IMR-90 (cell line): ENCODE results near the gene C1orf159. TPM values are rescaled to one million over a fixed set of nuclear protein-coding genes. Genes with fewer than 3 reads are reported as not detected.

ENCODE experiments used
- ATAC-seq: fragments of 200-7000 bp; cut with Tn5 transposase; 2 replicates; pipeline ENCODE4 v1.9.1; 2020; ENCODE audit warnings: low read depth, mild to moderate bottlenecking, moderate library complexity
- BruUV-seq: library from RNA; stranded (reverse); fragments of 400-500 nt; replicated peaks from 2 replicates; lab custom pipeline; 2021; lab: Mats Ljungman, UMichigan
- CTCF ChIA-PET: fragments of 300-600 bp; formaldehyde crosslinking; extraction: SDS; loops from one replicate; lab custom pipeline; 2021; ENCODE audit warnings: antibody characterized with exemption; lab: Yijun Ruan, JAX
- POLR2A ChIA-PET: fragments of 300-600 bp; sonication (Branson Sonifier 250); formaldehyde crosslinking; loops from one replicate; lab custom pipeline; 2022; ENCODE audit warnings: antibody characterized with exemption; ENCODE audit not compliant: unreplicated experiment; lab: Charles Lee
- DNase-seq: peaks from one replicate; pipeline ENCODE4 v3.0.0; 2013
- H2AFZ ChIP-seq: replicated peaks from 2 replicates; pipeline ENCODE3; 2013; ENCODE audit warnings: low read length, mild to moderate bottlenecking; ENCODE audit not compliant: poor library complexity
- H2AK5ac ChIP-seq: 2 replicates; pipeline ENCODE4 v1.6.1; 2013; ENCODE audit warnings: low read depth, low read length, inconsistent platforms
- H2AK9ac ChIP-seq: replicated peaks from 2 replicates; pipeline ENCODE3; 2013; ENCODE audit warnings: mild to moderate bottlenecking, low read depth, low read length, moderate library complexity; ENCODE audit not compliant: poor library complexity
- H2BK120ac ChIP-seq: 2 replicates; pipeline ENCODE4 v1.6.1; 2013; ENCODE audit warnings: low read depth, low read length, inconsistent platforms
- H2BK15ac ChIP-seq: 3 replicates; pipeline ENCODE4 v1.6.1; 2013; ENCODE audit warnings: low read depth, low read length, inconsistent platforms
- H2BK20ac ChIP-seq: 2 replicates; pipeline ENCODE4 v1.6.1; 2013; ENCODE audit warnings: low read depth, mild to moderate bottlenecking, inconsistent platforms, low read length, moderate library complexity
- H2BK5ac ChIP-seq: 2 replicates; pipeline ENCODE4 v1.6.1; 2013; ENCODE audit warnings: mild to moderate bottlenecking, low read depth, low read length, inconsistent platforms; ENCODE audit not compliant: poor library complexity, severe bottlenecking
- H3K14ac ChIP-seq: replicated peaks from 2 replicates; pipeline ENCODE4 v1.6.1; 2013; ENCODE audit warnings: low read depth, low read length, inconsistent platforms
- H3K18ac ChIP-seq: 2 replicates; pipeline ENCODE4 v1.6.1; 2013; ENCODE audit warnings: low read depth, low read length, control low read depth
- H3K23ac ChIP-seq: 2 replicates; pipeline ENCODE4 v1.6.1; 2013; ENCODE audit warnings: low read depth, low read length, inconsistent platforms
- H3K27ac ChIP-seq: 2 replicates; pipeline ENCODE4 v1.5.1; 2013; ENCODE audit warnings: mild to moderate bottlenecking, control low read depth, low read length; ENCODE audit not compliant: insufficient read depth
- H3K27me3 ChIP-seq: 2 replicates; pipeline ENCODE4 v1.6.1; 2013; ENCODE audit warnings: low read length; ENCODE audit not compliant: control insufficient read depth, insufficient read depth
- H3K36me3 ChIP-seq: 2 replicates; pipeline ENCODE4 v1.6.1; 2013; ENCODE audit warnings: low read length, mixed read lengths; ENCODE audit not compliant: control insufficient read depth, insufficient read depth
- H3K4ac ChIP-seq: 2 replicates; pipeline ENCODE4 v1.6.1; 2013; ENCODE audit warnings: low read depth, low read length, inconsistent platforms
- H3K4me1 ChIP-seq: 2 replicates; pipeline ENCODE4 v1.6.1; 2013; ENCODE audit warnings: low read length, mixed read lengths; ENCODE audit not compliant: control insufficient read depth, insufficient read depth
- H3K4me2 ChIP-seq: 2 replicates; pipeline ENCODE4 v1.6.1; 2013; ENCODE audit warnings: low read depth, mild to moderate bottlenecking, control low read depth, low read length, moderate library complexity
- H3K4me3 ChIP-seq: 2 replicates; pipeline ENCODE4 v1.5.1; 2013; ENCODE audit warnings: low read depth, mild to moderate bottlenecking, control low read depth, low read length, moderate library complexity; ENCODE audit not compliant: insufficient read depth
- H3K56ac ChIP-seq: 2 replicates; pipeline ENCODE4 v1.6.1; 2013; ENCODE audit warnings: low read length, inconsistent platforms; ENCODE audit not compliant: insufficient read depth; ENCODE audit errors: extremely low read depth
- H3K79me1 ChIP-seq, 2 experiments: 2 replicates each; pipeline ENCODE4 v1.6.1; 2013; ENCODE audit warnings: low read length in 2 of 2, inconsistent platforms in 1 of 2, low read depth in 1 of 2
- H3K9ac ChIP-seq: 2 replicates; pipeline ENCODE4 v1.6.1; 2013; ENCODE audit warnings: low read depth, low read length, control low read depth
- H3K9me1 ChIP-seq: 2 replicates; pipeline ENCODE4 v1.6.1; 2013; ENCODE audit warnings: low read length, inconsistent platforms; ENCODE audit not compliant: insufficient read depth
- H3K9me3 ChIP-seq: 2 replicates; pipeline ENCODE4 v1.6.1; 2013; ENCODE audit warnings: low read length; ENCODE audit not compliant: control insufficient read depth, insufficient read depth
- H4K20me1 ChIP-seq: 2 replicates; pipeline ENCODE4 v1.6.1; 2013; ENCODE audit warnings: low read length, inconsistent platforms; ENCODE audit not compliant: insufficient read depth
- H4K5ac ChIP-seq: 2 replicates; pipeline ENCODE4 v1.6.1; 2013; ENCODE audit warnings: mild to moderate bottlenecking, low read depth, low read length, control low read depth
- H4K8ac ChIP-seq, 2 experiments: 2 replicates each; pipeline ENCODE4 v1.6.1; 2013; ENCODE audit warnings: low read depth in 2 of 2, low read length in 2 of 2, control low read depth in 1 of 2, inconsistent platforms in 1 of 2
- H4K91ac ChIP-seq: 2 replicates; pipeline ENCODE4 v1.6.1; 2013; ENCODE audit warnings: low read depth, low read length, inconsistent platforms; ENCODE audit not compliant: insufficient read depth
- CEBPB ChIP-seq: IDR thresholded peaks from 2 replicates; pipeline ENCODE4 v1.6.1; 2012; ENCODE audit warnings: low read depth, low read length, improper control_type of control experiment
- CHD1 ChIP-seq: IDR thresholded peaks from 2 replicates; pipeline ENCODE4 v1.6.1; 2012; ENCODE audit warnings: low read depth, low read length, improper control_type of control experiment
- FOS ChIP-seq: fragments of 150-350 bp; IDR thresholded peaks from 2 replicates; pipeline ENCODE4 v1.6.1; 2016; ENCODE audit warnings: low read depth, low read length
- MAFK ChIP-seq: IDR thresholded peaks from 2 replicates; pipeline ENCODE4 v1.6.1; 2012; ENCODE audit warnings: low read depth, low read length, improper control_type of control experiment
- MAZ ChIP-seq: IDR thresholded peaks from 2 replicates; pipeline ENCODE4 v1.6.1; 2012; ENCODE audit warnings: low read depth, mild to moderate bottlenecking, low read length, improper control_type of control experiment, moderate library complexity, borderline replicate concordance
- NFE2L2 ChIP-seq: fragments of 150-350 bp; IDR thresholded peaks from 2 replicates; pipeline ENCODE4 v1.6.1; 2016; ENCODE audit warnings: low read depth, mild to moderate bottlenecking, low read length
- POLR2A ChIP-seq: IDR thresholded peaks from 2 replicates; pipeline ENCODE4 v1.6.1; 2012; ENCODE audit warnings: mild to moderate bottlenecking, low read depth, low read length
- RAD21 ChIP-seq: IDR thresholded peaks from 2 replicates; pipeline ENCODE4 v1.6.1; 2012; ENCODE audit warnings: low read length, improper control_type of control experiment
- RCOR1 ChIP-seq: IDR thresholded peaks from 2 replicates; pipeline ENCODE4 v1.6.1; 2012; ENCODE audit warnings: mild to moderate bottlenecking, low read length, improper control_type of control experiment; ENCODE audit not compliant: insufficient replicate concordance
- RFX5 ChIP-seq: IDR thresholded peaks from 2 replicates; pipeline ENCODE4 v1.8.0; 2012; ENCODE audit warnings: low read depth, mild to moderate bottlenecking, low read length, moderate library complexity
- SMC3 ChIP-seq: fragments of 150-350 bp; IDR thresholded peaks from 2 replicates; pipeline ENCODE4 v1.6.1; 2016; ENCODE audit warnings: low read depth, mild to moderate bottlenecking, antibody characterized with exemption, low read length, moderate library complexity
- WGBS, 2 experiments: methylation state at CpG; one replicate each; pipeline versions ENCODE4 v1.1.5 to v1.1.7; 2013; ENCODE audit warnings: missing lambda C conversion rate in 2 of 2; ENCODE audit not compliant: insufficient read length in 1 of 2; ENCODE audit errors: extremely low coverage in 2 of 2; 5-methylcytosine and 5-hydroxymethylcytosine counted together
- dilution Hi-C: fragments of 300-500 bp; cut with HindIII; formaldehyde crosslinking; loops from one replicate; pipeline ENCODE4 v1.14.3; 2018; ENCODE audit warnings: low sequenced_read_pairs; ENCODE audit not compliant: unreplicated experiment
- in situ Hi-C: fragments of 300-500 bp; cut with MboI; formaldehyde crosslinking; loops from 3 replicates; pipeline ENCODE4 v1.14.3; 2019; ENCODE audit warnings: low sequenced_read_pairs, inconsistent platforms, mixed read lengths
- intact Hi-C: fragments of 100-400 bp; cut with micrococcal nuclease; formaldehyde crosslinking; loops from 2 replicates; pipeline ENCODE4 v1.10.0; 2022
- polyA plus RNA-seq, 3 experiments: library from polyadenylated mRNA; depleted of rRNA; stranded (reverse); fragments of >200 nt; gene quantifications; 2 replicates each; pipeline ENCODE4 v1.2.3, GENCODE V29; 2012; ENCODE audit warnings: low replicate concordance in 1 of 3
- total RNA-seq: library from RNA; depleted of rRNA; stranded (reverse); fragments of >200 nt; gene quantifications from 2 replicates; pipeline ENCODE4 v1.2.3, GENCODE V29; 2012
- TF ChIP-seq, protein P1 (sequence below): fragments of 150-350 bp; IDR thresholded peaks from 2 replicates; pipeline ENCODE4 v1.6.1; 2016; ENCODE audit warnings: low read depth, mild to moderate bottlenecking, low read length, moderate library complexity, borderline replicate concordance
- TF ChIP-seq, protein P2 (sequence below): fragments of 150-350 bp; IDR thresholded peaks from 2 replicates; pipeline ENCODE4 v1.6.1; 2017; ENCODE audit warnings: mild to moderate bottlenecking, antibody characterized with exemption, low read length, low read depth
- TF ChIP-seq, protein P3 (sequence below): conservative IDR thresholded peaks from 2 replicates; pipeline ENCODE4 v1.5.1; 2012; ENCODE audit warnings: mild to moderate bottlenecking, low read depth, low read length, improper control_type of control experiment

C1orf159 gene
- total and polyA plus RNA-seq, 2 of the 4 experiments (the other 2 are of a cell fraction) = 2.9 to 12.6 TPM

DNA sequence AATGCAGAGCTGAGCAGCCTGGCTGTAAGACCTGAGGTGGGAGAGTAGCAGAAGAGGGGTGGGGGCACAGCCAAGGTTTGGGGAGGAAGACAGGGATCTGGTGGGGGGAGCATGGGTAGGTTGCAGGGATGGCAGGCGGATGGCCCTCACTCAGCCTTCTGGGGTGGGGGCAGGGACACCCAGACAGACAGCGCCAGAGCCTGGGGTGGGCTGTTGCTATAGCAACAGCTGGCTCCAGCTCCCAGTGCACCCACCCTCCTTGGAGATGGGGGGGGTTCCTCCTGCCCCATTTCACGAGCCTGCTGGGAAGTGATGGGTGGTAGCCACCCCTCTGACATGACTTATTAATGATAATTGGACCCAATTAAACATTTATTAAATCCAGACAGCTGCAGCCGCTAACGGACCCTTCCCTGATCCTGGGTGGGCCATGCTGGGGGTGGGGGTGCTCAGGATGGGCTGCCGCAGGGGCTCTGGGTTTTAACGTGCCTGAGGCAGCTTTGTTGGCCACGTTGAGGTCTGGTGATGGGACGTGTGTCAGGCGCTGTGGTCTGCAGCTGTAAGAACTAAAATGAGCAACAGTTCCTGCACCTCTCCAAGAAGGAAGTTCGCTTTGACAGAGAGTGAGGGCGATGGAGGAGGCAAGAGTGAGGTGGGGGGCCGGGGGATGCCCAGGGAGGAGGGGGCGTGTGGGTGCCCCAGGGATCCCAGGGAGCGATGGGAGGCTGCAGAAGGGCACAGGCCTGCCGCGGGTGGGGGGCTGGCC is 76.6 kb downstream of the C1orf159 start:
- Histone ChIP-seq H2AK5ac (no peak overlapping the region), H3K9ac (no peak overlapping the region), H3K27me3 (no peaks in the 10 kb centered on the region), H2BK5ac (no peak overlapping the region), H3K27ac (no peak overlapping the region), H3K56ac (no peak overlapping the region), H2BK120ac (no peak overlapping the region), H3K18ac (no peak overlapping the region), H3K4ac (no peak overlapping the region), H3K9me3 (no peaks in the 10 kb centered on the region), H3K23ac (no peak overlapping the region), H2AFZ (no peak overlapping the region), H3K4me2 (no peak overlapping the region), H3K4me3 (no peak overlapping the region), H3K9me1 (0 out of 2 replicates have a peak, but pooled peaks cover 5% of the 10 kb centered on the region), H4K20me1 (peaks cover 60% of the 10 kb centered on the region), H3K36me3 (peaks cover 34% of the 10 kb centered on the region), H2BK15ac (no peak overlapping the region), H3K79me1 (peaks cover 9 to 31% of the 10 kb centered on the region in 2 experiments), H2BK20ac (no peak overlapping the region), H4K5ac (no peak overlapping the region), H3K14ac (no peak overlapping the region), H3K4me1 (peaks cover 7% of the 10 kb centered on the region), H4K8ac (no peak overlapping the region), H4K91ac (no peak overlapping the region), H2AK9ac (peak overlapping the region; percentile 1)
- TF ChIP-seq CEBPB = no peak
- no peak for TF ChIP-seq RFX5
- TF ChIP-seq, protein P1, sequence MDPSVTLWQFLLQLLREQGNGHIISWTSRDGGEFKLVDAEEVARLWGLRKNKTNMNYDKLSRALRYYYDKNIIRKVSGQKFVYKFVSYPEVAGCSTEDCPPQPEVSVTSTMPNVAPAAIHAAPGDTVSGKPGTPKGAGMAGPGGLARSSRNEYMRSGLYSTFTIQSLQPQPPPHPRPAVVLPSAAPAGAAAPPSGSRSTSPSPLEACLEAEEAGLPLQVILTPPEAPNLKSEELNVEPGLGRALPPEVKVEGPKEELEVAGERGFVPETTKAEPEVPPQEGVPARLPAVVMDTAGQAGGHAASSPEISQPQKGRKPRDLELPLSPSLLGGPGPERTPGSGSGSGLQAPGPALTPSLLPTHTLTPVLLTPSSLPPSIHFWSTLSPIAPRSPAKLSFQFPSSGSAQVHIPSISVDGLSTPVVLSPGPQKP = no peak
- TF ChIP-seq MAZ = no peak
- no peak for TF ChIP-seq POLR2A
- TF ChIP-seq MAFK = no peak
- TF ChIP-seq, protein P2, sequence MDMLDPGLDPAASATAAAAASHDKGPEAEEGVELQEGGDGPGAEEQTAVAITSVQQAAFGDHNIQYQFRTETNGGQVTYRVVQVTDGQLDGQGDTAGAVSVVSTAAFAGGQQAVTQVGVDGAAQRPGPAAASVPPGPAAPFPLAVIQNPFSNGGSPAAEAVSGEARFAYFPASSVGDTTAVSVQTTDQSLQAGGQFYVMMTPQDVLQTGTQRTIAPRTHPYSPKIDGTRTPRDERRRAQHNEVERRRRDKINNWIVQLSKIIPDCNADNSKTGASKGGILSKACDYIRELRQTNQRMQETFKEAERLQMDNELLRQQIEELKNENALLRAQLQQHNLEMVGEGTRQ = no peak
- no peak for TF ChIP-seq NFE2L2
- no peak for TF ChIP-seq RAD21
- no peak for TF ChIP-seq FOS
- TF ChIP-seq RCOR1 = no peak
- TF ChIP-seq, protein P3, sequence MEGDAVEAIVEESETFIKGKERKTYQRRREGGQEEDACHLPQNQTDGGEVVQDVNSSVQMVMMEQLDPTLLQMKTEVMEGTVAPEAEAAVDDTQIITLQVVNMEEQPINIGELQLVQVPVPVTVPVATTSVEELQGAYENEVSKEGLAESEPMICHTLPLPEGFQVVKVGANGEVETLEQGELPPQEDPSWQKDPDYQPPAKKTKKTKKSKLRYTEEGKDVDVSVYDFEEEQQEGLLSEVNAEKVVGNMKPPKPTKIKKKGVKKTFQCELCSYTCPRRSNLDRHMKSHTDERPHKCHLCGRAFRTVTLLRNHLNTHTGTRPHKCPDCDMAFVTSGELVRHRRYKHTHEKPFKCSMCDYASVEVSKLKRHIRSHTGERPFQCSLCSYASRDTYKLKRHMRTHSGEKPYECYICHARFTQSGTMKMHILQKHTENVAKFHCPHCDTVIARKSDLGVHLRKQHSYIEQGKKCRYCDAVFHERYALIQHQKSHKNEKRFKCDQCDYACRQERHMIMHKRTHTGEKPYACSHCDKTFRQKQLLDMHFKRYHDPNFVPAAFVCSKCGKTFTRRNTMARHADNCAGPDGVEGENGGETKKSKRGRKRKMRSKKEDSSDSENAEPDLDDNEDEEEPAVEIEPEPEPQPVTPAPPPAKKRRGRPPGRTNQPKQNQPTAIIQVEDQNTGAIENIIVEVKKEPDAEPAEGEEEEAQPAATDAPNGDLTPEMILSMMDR = no peak
- no peak for TF ChIP-seq SMC3
- no peak for TF ChIP-seq CHD1
- in situ Hi-C loops = no loop called here
- DNase-seq = no peak
- dilution Hi-C loops = no loop called here
- 40% methylated on average over 3 of the region's 17 CpGs; no CpG with 5 or more reads in 1 of the 2 experiments for WGBS, 2 experiments
- ChIA-PET CTCF (interaction anchor here (1.1 kb wide), 1 partner anchor 20 kb away, joined by 3 read pairs; no protein-coding TSS in a partner anchor), POLR2A (no interaction called here)
- BruUV-seq = no TSS peak
- intact Hi-C loops = no loop called here
- no peak for ATAC-seq
